CD4-positive, alpha-beta T cell treated with Interleukin-15 for 4 hours (primary cell): Measurements from ENCODE around the gene CCDC28A.

ENCODE experiments used
- DNase-seq: peaks from one replicate; pipeline ENCODE4 v3.0.0-alpha.2; 2020; ENCODE audit warnings: low spot score

Gene CCDC28A

GRCh38 chr6:138795809-138796603, 22.4 kb downstream of the CCDC28A start, which contains the start of gene ECT2L:
ECT2L (plus strand) TSS chr6:138796087; CDS start chr6:138813275, 17,188 bp downstream.
- no peak for DNase-seq

GRCh38 chr6:138796771-138797170, 23.2 kb downstream of the CCDC28A start:
- no peak for DNase-seq

GRCh38 chr6:138797806-138798446, 24.4 kb downstream of the CCDC28A start:
- no peak for DNase-seq

- no peak for DNase-seq
Observed at GRCh38 chr6:138800377-138801150, 27.0 kb downstream of the CCDC28A start.

- DNase-seq: no peak
Observed at GRCh38 chr6:138803331-138803730, 29.8 kb downstream of the CCDC28A start.

GRCh38 chr6:138803861-138804260, 30.3 kb downstream of the CCDC28A start:
- no peak for DNase-seq

GRCh38 chr6:138805016-138805765, 31.6 kb downstream of the CCDC28A start:
- DNase-seq: no peak

- no peak for DNase-seq
Observed at GRCh38 chr6:138806889-138807288, 33.3 kb downstream of the CCDC28A start.

- DNase-seq: no peak
Observed at GRCh38 chr6:138809677-138810076, 36.1 kb downstream of the CCDC28A start.

GRCh38 chr6:138811866-138812265, 38.3 kb downstream of the CCDC28A start:
- no peak for DNase-seq

- DNase-seq: no peak
Observed at GRCh38 chr6:138814179-138814834, 40.7 kb downstream of the CCDC28A start.

GRCh38 chr6:138815221-138815620, 41.7 kb downstream of the CCDC28A start:
- no peak for DNase-seq

GRCh38 chr6:138815797-138816528, 42.4 kb downstream of the CCDC28A start:
- DNase-seq: peak; percentile 46

- no peak for DNase-seq
Observed at GRCh38 chr6:138817799-138818198, 44.2 kb downstream of the CCDC28A start.

- DNase-seq: no peak
Observed at GRCh38 chr6:138818496-138819194, 45.1 kb downstream of the CCDC28A start.

- DNase-seq: no peak
Observed at GRCh38 chr6:138821519-138821918, 48.0 kb downstream of the CCDC28A start.

- DNase-seq: no peak
Observed at GRCh38 chr6:138824482-138825144, 51.0 kb downstream of the CCDC28A start.

GRCh38 chr6:138830248-138830647, 56.7 kb downstream of the CCDC28A start:
- no peak for DNase-seq

GRCh38 chr6:138832182-138832581, 58.6 kb downstream of the CCDC28A start:
- no peak for DNase-seq
